Thyroid gland (tissue), 4 donors: ENCODE measurements around the gene PWWP2A. TPM values are rescaled to one million over a fixed set of nuclear protein-coding genes. Genes with fewer than 3 reads are reported as not detected.
A peak's percentile ranks its signal among the peaks of the same experiment; 100 is the strongest.

Experiments used
- DNase-seq, 2 donors: peaks; one replicate each; pipeline ENCODE4 v3.0.0-alpha.2; 2019
- H3K27ac ChIP-seq, 3 donors: fragments of 200-600 bp; sonication (generic); 1 replicate in 2 of 3; 2 replicates in 1 of 3; pipeline ENCODE4 v1.5.1; 2016 to 2019; ENCODE audit warnings: mild to moderate bottlenecking in 1 of 3, moderate library complexity in 1 of 3
- H3K27me3 ChIP-seq: fragments of 200-600 bp; sonication (generic); one replicate; pipeline ENCODE4 v1.5.1; 2019
- H3K36me3 ChIP-seq, 2 donors: fragments of 200-600 bp; sonication (generic); one replicate each; pipeline ENCODE4 v1.5.1; 2016 to 2019
- H3K4me1 ChIP-seq, 2 donors: fragments of 200-600 bp; sonication (generic); one replicate each; pipeline ENCODE4 v1.5.1; 2017 to 2019
- H3K4me3 ChIP-seq, 3 donors: fragments of 200-600 bp; sonication (generic); replicated peaks in 1 of 3; 1 replicate in 2 of 3; 2 replicates in 1 of 3; pipeline ENCODE4 v1.5.1; 2016; ENCODE audit warnings: mild to moderate bottlenecking in 1 of 3
- H3K9me3 ChIP-seq: fragments of 200-600 bp; sonication (generic); one replicate; pipeline ENCODE4 v1.5.1; 2017
- CTCF ChIP-seq, 6 experiments: fragments of 200-600 bp in 3 of 6; fragments of 450-650 bp in 3 of 6; sonication (generic) in 3 of 6; IDR thresholded peaks; one replicate each; pipeline ENCODE4 v1.5.1; 2016 to 2019; ENCODE audit warnings: antibody characterized with exemption in 6 of 6, mild to moderate bottlenecking in 2 of 6, inconsistent platforms in 1 of 6, moderate library complexity in 1 of 6
- POLR2A ChIP-seq, 2 donors: fragments of 450-650 bp; IDR thresholded peaks; one replicate each; pipeline ENCODE4 v1.6.1; 2017; ENCODE audit warnings: antibody characterized with exemption in 2 of 2, mild to moderate bottlenecking in 2 of 2, moderate library complexity in 1 of 2
- WGBS, 2 donors: methylation state at CpG; one replicate each; pipeline ENCODE4 v1.1.5; 2017; 5-methylcytosine and 5-hydroxymethylcytosine counted together
- intact Hi-C: fragments of 100-400 bp; cut with DNase I; formaldehyde crosslinking; loops from one replicate; pipeline ENCODE4 v1.15.1; 2023
- total RNA-seq, 4 donors: library from RNA; depleted of rRNA; stranded (reverse); fragments of >200 nt; gene quantifications; one replicate each; pipeline ENCODE4 v1.2.3, GENCODE V29; 2016

PWWP2A gene
- total RNA-seq, result 10 to 100 TPM; 28.9 to 57.3 (median 38.2) TPM

GRCh38 chr5:160119142-160119904 lies at the start of gene PWWP2A:
Gene PWWP2A, minus strand, starts transcription at chr5:160119450. Its CDS starts 62 bp downstream, at chr5:160119388.
- 0 to 1% methylated on average over 24 to 41 of the region's 55 CpGs for WGBS, 2 donors
- peak within 1 kb of the TSS; percentile 89 to 98 (median 93) for H3K4me3 ChIP-seq
- H3K27ac ChIP-seq, result peak within 1 kb of the TSS; percentile 89 to 97 (median 96)
- TF ChIP-seq POLR2A (IDR thresholded peaks at IDR 0.05) (peak; percentile 68 to 95), CTCF (IDR thresholded peaks at IDR 0.05) (peak in 3 of 6 experiments; percentile 8 to 15 (median 13))
- no peaks in the 10 kb centered on the region for H3K36me3 ChIP-seq
- peak; percentile 98 to 100 for DNase-seq
- intact Hi-C loops, result no loop called here
- H3K4me1 ChIP-seq, result peaks cover 5 to 7% of the 10 kb centered on the region in 2 donors
- no peaks in the 10 kb centered on the region for H3K27me3 ChIP-seq
- no peaks in the 10 kb centered on the region for H3K9me3 ChIP-seq

GRCh38 chr5:160167624-160168165 lies 48.4 kb upstream of the PWWP2A start:
- Histone ChIP-seq H3K4me3 (no peak overlapping the region), H3K36me3 (no peaks in the 10 kb centered on the region), H3K27me3 (no peaks in the 10 kb centered on the region), H3K9me3 (no peaks in the 10 kb centered on the region), H3K27ac (no peak overlapping the region), H3K4me1 (peaks cover 10 to 14% of the 10 kb centered on the region in 2 donors)
- intact Hi-C loops, result no loop called here
- 93 to 95% methylated on average over 3 of the region's 3 CpGs for WGBS, 2 donors
- no peak for TF ChIP-seq POLR2A (IDR thresholded peaks at IDR 0.05)
- TF ChIP-seq CTCF (IDR thresholded peaks at IDR 0.05), result no peak
- DNase-seq, result no peak

- intact Hi-C loops, result no loop called here
- H3K27me3 ChIP-seq, result no peaks in the 10 kb centered on the region
- H3K9me3 ChIP-seq, result no peaks in the 10 kb centered on the region
- no peak for DNase-seq
- H3K27ac ChIP-seq, result no peak overlapping the region
- no peak overlapping the region for H3K4me3 ChIP-seq
- WGBS, 2 donors, result 64 to 75% methylated on average over 10 of the region's 10 CpGs
- H3K4me1 ChIP-seq, result peaks cover 10 to 14% of the 10 kb centered on the region in 2 donors
- TF ChIP-seq CTCF (IDR thresholded peaks at IDR 0.05) (no peak), POLR2A (IDR thresholded peaks at IDR 0.05) (no peak)
- H3K36me3 ChIP-seq, result no peaks in the 10 kb centered on the region
Measured at GRCh38 chr5:160166973-160167623, 47.8 kb upstream of the PWWP2A start.

GRCh38 chr5:160166069-160166972 lies 47.1 kb upstream of the PWWP2A start:
- TF ChIP-seq CTCF (IDR thresholded peaks at IDR 0.05), result no peak

More at GRCh38 chr5:160166069-160166972, 47.1 kb upstream of the PWWP2A start:
- WGBS, 2 donors, result 75 to 77% methylated on average over 5 of the region's 5 CpGs
- Histone ChIP-seq H3K27me3 (no peaks in the 10 kb centered on the region), H3K4me3 (no peak overlapping the region), H3K4me1 (peaks cover 10 to 14% of the 10 kb centered on the region in 2 donors), H3K27ac (peak overlapping the region in 2 of 3 donors; percentile 37 to 60), H3K36me3 (no peaks in the 10 kb centered on the region), H3K9me3 (no peaks in the 10 kb centered on the region)
- intact Hi-C loops, result no loop called here
- no peak for DNase-seq
